NCI-H460 (cell line): ENCODE data around the gene ULBP2. TPM values are rescaled to one million over a fixed set of nuclear protein-coding genes. Genes with fewer than 3 reads are reported as not detected.
"Not testable (repeated sequence)": the region's sequence is repeated elsewhere in the genome, so short reads cannot be mapped to it uniquely, and the experiment has no call there.

ENCODE experiments used
- DNase-seq: peaks from one replicate; pipeline ENCODE4 v3.0.0-alpha.2; 2016; ENCODE audit warnings: low read depth; ENCODE audit errors: extremely low read depth
- total RNA-seq: library from RNA; depleted of rRNA; stranded (reverse); fragments of >200 nt; shearing (Covaris generic); gene quantifications from 2 replicates; pipeline ENCODE4 v1.2.3, GENCODE V29; 2014

The ULBP2 gene
- total RNA-seq, 1 experiment from 2014 or later = 4.5 TPM

DNA sequence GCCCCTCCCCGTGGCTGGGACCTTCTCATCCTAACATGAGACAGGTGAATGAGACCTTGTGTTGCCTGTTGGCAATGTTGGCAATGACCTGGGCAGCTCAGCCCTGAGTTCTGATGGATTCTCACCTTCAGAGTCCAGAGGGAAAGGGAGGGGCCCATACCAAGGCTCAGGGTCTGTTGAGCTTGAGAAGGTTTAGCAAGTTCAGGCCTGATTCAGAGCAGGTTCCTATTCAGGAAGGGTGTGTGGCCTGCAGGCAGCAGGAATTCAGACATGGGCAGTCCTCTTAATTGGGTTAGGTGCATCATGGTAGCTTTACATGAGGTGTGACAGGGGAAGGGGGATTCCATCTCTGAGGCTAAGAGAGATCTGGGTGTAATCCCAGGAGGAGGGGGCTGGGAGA, 5.7 kb downstream of the ULBP2 start:
- not testable (repeated sequence) for DNase-seq

DNA sequence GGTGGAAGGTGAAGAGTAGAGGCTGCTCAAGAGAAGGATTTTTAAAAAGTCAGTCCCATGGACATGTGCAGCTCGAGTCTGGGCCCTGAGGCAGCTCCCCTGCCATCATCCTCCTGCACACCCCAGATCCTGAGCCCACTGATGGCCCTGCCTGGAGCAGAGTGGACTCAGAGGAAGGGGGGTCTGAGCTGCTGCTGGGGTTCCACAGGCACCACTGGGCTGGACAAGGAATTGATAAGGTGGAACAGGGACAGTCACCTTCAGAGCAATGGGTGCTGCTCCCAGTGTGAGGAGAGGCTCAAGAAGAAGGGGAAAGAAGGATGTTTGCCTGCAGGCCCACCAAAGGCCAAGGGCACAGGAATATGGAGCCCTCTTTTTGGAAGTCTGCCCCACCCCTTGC, 6.2 kb downstream of the ULBP2 start:
- no peak for DNase-seq

DNA sequence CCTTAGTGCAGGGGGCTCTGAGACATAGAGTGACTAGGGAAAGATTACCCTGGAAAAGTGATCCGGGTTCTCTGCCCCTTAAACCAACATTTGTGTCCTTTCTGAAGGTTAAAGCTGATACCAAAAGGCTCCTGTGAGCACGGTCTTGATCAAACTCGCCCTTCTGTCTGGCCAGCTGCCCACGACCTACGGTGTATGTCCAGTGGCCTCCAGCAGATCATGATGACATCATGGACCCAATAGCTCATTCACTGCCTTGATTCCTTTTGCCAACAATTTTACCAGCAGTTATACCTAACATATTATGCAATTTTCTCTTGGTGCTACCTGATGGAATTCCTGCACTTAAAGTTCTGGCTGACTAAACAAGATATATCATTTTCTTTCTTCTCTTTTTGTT, 6.8 kb downstream of the ULBP2 start:
- DNase-seq = no peak

DNA sequence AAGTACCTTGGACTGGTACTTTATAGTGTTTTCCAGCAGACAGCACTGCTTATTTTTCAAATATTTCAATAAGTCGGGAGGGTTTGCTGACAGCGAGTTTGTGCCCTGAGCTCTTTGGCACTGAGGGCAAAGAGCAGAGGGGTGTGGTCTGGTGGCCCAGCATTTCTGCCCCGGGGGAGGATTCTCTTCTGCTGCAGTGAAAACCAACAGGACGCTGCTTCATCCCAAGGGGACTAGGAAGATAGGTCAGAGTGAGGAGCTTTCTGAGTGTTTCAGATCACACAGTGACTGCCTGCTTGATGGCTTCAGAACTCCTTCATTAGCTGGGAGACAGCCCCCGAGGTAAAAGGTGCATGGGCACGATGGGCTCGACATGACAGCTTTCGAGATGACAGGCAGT, 8.6 kb downstream of the ULBP2 start:
- no peak for DNase-seq

DNA sequence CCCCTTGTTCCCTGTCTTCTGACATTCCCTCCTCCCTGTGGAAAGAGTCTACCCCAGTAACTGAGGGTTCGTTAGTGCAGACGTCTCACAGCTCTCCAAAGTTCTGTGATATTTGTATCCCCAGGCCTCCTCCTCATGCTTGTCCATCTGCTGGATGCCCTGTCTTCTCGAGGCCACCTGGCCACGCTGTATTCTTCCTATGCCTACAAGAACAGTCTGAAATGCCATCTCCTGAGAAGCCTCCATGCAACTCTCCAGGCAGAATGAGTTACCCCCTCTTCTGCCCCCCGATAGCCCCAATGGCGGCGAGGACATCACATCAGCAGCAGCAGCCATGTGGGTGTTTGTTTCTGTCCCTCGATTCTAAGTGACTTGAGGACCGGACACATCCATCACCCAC, 9.3 kb downstream of the ULBP2 start:
- DNase-seq = no peak

DNA sequence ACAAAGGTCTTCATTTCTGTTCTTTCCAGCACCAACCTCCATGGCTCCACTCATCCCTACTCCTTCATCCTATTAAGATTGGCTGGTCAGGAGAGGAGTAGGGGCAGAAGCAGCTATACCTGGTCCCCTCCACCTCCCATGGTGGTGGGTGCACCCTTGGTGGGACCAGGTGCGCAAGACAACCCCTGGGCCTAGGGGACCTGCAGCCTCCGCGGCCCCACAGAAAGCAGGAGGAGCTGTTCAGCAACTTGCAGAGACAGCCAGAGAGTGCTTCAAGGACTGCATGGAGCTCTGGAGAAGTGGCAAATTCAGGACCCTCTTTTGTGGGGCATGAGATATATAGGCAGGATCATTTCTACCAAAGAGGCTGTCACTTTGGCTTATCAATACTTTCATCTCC, 9.8 kb downstream of the ULBP2 start:
- DNase-seq = no peak

DNA sequence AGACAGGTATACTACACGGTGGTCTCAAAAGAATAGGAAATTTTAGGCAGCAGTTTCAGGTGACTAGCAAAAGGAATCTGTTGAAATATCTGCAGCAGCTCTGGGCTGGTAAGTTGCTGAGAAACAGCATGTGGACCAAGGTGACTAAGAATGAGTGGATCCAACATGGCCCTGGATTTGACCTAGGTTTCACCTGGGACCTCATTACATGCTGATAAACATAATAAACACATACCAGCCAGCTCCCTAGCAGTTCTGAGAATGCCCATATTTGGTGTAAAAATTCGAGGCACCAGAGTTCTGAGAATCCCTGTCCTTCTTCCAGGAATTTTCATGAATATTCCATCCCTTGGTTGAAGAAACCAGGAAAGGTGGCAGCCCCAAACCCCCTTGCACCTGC, 11.6 kb downstream of the ULBP2 start:
- not testable (repeated sequence) for DNase-seq

DNA sequence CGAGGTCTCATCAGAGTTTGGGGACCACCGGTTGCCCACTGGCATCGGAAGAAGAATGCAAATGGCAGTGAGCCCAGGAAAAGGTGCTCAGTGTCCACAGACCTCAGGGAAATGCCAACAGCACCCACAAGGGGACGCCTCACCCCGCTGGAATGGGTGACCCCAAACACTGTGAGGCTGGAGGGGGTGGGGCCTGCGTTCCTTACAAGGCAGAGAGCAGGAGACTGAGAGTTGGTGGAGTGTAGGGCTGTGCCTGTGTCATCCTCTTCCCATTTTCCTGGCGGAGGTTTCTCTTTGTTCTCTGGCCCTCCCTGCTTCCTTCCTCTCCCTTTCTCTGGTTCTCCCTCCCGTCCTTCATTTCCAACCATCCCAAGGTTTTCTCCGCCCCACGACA, 12.1 kb downstream of the ULBP2 start:
- not testable (repeated sequence) for DNase-seq

DNA sequence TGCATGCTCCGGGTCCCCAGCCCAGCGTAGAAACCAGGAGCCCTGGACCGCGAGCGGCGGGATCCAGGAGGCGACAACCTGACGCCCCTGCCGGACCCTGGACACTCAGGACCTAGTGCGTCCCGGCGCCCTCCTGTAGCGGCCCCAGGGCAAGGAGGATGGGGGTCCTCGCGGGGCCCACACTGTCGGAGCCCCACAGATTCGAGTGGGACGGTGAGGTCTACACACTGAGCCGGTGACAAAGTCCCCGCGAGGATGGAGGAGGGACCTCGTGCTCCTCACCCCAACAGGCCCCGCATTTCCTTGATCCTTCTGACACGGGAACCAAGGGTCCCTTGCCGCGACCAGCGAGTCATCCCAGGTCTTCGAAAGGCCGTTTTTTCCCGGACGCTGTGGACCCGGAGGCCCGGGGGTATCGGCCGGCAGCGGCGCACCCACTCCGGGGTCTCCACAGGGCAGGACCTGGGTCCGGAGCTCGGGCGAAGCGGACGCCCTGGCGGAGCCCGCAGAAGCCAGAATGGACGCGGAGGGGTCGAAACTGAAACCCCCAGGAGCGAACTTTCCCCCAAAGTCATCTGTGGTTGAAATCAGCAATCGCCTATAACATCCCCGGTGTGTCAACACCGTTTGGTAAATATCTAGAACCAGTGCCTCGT, 12.6 kb downstream of the ULBP2 start:
- not testable (repeated sequence) for DNase-seq

DNA sequence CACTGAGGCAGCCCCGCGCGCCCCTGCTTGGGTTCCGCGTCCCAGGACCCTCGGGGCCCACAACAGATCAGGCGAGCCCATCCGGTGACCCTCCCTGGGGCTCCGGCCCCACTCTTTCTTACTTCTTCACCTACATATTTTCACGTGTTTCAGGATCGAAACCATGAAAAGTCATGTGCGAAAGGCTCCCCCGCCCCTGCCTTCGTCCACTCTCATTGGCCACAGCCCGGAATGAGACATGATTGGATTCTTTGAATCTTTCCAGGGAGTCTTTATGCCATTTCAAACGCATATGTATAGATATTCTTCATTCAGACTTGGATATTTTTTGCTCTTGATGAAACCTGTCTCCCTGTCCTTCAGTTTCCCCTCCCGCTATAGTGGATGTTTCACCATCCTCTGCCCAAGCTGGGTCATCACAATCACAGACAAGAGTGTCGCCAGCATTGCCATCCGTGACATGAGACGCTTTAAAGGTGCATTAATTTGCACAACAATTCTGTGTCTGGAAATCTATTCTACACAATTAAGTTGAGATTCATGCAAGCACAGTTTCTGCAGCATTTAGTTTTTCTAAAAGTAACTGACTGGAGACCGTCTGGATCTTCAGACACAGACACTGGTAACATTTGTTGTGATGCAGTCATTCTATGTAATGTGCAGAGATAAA, 13.3 kb downstream of the ULBP2 start:
- DNase-seq = not testable (repeated sequence)

DNA sequence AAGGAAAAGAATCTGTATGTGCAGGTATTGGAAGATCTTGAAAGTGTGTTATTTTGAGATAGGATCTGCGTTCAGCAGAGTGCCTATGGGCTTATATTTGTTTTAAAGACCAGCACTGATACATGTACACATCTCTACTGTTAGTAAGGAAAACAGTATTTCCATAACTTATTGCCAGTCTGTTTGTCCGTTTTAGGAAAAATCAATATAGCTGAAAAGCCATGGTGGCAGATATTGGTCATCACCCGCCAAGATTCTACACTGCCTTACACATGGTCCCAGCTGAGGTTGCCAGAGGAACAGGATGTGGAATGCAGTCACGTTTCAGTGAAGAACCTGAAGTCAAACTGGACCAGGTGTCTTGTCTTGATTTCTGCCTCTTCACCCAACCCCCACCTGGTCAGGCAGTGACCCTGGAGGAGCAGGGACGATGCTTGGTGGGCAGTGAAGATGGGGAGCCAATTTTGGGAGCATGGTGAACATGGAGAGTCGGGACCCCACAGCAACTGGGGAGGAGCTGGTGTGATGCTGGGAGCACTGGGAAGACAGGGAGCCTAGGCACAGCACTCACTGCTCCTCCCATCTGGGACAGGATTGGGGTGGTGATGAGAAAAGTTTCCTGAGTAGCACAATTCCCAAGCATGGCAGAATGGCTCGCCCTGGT, 14.0 kb downstream of the ULBP2 start:
- DNase-seq = not testable (repeated sequence)

DNA sequence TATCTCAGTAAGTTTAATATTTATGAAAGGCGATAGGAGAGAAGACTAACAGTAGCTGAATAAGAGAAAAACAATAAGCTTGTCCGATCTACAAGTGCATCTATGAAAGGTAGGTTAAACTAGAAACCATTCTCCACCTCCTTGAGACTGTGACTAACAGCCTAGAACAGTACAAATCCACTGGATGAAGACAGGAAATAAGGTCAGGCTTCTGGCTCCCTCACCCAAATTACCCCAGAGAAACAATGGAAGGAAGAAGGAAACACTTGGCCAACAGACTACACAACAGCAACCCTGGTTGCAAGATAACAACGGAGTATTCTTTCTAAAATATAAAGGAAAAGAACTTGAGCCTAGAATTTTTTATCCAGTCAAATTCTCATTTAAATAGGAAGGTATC, 16.3 kb downstream of the ULBP2 start:
- not testable (repeated sequence) for DNase-seq

DNA sequence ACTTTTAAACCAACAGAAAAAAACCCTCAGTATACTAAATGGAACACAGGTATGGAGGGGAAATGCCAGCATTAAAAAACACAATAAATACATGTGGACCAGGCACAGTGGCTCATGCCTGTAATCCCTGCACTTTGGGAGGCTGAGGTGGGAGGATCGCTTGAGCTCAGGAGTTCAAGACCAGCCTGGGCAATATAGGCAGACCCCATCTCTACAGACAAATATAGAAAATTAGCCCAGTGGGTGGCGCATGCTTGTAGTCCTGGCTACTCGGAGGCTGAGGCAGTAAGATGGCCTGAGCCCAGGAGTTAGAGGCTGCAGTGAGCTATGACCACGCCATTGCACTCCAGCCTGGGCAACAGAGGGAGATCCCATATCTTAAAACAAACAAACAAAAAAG, 18.0 kb downstream of the ULBP2 start:
- DNase-seq = not testable (repeated sequence)

DNA sequence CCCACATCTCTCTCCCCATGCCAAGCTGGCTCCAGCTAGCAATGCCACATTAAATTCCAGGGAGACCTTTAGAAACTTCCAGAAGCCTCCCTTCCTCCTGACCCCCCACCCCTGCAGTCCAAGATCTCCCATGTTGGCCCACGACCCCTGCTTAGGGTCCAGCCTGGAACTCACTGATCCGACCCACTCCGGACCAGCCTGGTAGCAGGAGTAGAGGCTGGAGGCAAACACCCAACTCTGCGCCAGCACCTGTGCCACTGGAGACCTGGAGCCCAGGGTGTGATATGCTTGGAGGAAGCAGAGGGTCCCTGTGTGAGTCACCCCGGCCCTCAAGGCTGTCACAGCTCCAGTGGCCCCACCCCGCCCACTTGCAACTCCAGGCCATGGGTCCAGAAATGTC, 18.7 kb downstream of the ULBP2 start:
- no peak for DNase-seq

DNA sequence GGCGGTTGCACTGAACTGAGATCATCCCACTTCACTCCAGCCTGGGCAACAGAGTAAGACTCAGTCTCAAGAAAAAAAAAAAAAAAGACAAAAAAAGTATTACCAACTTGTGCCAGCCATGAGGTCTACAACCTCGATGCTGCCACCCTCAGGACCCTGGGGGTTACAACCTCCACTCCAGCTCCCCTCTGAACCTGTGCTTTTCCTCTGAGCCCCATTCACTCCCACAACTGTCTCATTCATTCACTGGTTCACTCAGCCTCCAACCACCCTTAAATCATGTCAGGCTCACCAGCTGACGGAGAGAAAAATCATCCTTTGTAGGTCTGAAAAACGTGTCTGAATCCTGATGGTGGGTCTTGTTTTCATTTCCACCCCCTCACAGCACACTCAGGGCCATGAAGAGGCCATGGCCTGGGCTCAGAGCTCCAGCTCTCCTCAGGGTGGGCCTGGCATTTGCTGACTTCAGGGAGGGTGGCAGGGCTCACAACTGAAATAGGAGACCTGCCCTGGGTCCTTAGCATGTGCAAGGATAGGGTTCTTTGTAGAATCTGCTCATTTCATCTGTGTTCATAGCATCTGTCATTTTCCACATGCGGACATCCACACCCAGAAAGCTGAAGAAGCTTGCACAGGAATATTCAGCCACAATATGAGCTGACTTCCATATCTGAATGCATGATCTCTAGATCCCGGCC, 20.1 kb downstream of the ULBP2 start:
- no peak for DNase-seq

DNA sequence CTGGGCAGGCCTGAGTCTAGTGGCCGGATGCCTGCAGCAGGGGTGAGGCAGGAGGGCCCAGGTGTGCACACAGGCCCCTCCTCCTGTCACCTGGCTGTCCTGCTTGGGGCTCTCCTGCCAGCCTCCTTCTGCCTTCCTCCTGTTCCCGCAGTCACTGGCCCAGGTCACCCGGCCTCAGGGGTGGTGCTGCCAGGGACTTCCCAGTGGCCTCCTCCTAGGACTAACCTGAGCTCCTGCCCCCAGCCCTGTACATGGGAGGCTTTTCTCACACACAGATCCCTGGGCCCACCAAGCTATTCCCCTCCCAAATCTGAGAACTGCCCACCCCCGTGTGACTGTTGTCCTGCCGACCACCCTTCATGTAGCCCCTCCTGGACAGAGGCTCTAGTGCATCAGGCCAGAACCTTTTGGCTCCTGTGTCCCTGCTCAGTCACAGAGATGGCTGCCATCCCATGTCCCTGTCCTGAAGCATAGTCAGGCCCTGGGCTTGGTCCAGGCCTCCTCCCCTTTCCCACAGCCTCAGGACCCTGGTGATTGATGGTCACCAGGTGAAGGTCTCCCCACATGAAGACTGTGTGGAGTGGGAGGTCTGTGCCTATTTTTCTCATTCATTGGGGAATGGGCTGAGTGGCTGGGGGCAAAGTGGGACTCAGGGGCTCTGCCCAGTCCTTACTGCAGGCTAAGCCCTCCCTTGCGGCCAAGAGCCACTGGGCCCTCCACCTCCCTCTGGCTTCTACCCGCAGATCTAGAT, 20.8 kb downstream of the ULBP2 start:
- DNase-seq = no peak

DNA sequence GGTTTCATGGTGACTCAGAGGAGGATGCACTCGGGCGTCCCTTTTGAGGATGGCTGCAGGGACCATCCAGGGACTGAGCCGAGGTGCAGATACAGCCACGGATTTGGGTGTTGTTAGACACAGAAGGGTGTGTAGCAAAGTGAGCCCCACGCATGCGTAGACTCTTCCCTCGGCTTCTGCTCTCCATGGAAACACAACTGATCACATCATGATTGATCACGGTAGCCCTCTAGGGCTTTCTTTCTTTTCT, 21.3 kb downstream of the ULBP2 start:
- DNase-seq = peak; percentile 44

DNA sequence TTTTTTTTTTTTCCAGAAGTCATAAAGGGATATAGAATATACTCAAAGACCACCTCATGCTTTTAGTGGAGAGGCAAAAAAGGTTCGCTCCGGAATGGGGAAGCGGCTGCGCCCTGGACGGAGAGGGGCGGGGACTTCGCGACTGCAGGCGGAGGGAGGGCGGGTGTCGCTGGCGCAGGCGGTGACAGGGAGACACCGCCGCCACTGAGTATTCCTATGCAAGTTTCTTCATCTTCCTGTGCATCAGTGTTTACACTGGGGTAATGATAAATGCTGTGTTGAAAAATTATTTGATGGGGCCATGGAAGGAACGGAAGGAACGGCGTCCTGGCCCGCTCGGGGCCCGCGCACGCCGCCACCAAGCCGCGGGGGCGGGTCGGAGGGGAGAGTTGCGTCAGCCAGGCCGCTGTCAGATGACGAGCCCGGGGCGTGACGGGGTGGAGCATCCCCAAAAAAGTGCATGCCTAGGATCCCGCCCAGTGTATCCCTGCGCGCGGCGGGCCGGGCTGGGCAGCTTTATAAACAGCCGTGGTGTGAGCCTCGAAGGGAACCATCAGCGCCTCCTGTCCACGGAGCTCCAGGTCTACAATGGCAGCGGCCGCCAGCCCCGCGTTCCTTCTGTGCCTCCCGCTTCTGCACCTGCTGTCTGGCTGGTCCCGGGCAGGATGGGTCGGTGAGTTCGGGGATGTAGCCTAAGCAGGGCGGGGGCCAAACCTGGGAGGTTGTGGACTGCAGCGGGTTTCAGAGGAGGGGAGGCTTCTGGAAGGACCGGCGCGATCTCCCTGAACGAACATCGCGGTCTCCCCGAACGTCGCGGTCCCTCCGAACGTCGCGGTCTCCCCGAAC, 21.9 kb downstream of the ULBP2 start, which contains the start of gene ULBP1:
Gene ULBP1, plus strand, starts transcription at position 482 of the 846 bp plus-strand sequence. Its CDS starts 107 bp downstream, at position 589.
- DNase-seq = peak; percentile 70

DNA sequence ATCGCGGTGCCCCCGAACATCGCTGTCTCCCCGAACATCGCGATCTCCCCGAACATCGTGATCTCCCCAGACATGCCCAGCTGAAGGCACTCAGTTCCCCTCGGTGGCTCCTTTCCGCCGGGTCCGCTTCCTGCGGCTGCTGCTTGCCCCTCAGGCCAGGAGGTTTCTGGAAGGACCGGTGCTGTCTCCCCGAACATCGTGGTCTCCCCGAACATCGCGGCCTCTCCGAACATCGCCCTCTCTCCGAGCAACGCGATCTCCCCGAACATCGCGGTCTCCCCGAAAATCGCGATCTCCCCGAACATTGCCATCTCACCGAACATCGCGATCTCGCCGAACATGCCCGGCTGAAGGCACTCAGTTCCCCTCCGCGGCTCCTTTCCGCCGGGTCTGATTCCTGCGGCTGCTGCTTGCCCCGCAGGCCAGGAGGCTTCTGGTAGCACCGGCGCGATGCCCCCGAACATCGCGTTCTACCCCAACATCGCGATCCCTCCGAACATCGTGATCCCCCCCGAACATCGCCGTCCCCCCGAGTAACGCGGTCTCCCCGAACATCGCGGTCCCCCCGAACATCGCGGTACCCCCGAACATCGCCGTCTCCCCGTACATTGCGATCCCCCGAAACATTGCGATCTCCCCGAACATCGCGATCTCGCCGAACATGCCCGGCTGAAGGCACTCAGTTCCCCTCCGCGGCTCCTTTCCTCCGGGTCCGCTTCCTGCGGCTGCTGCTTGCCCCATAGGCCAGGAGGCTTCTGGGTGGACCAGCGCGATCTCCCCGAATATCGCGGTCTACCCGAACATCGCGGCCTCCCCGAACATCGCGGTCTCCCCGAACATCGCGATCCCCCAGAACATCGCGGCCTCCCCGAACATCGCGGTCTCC, 22.7 kb downstream of the ULBP2 start:
- no peak for DNase-seq
